IPS DF 4.7 (cell line): ENCODE measurements around the gene GPRASP2.

Source experiments
- DNase-seq: peaks from one replicate; pipeline ENCODE4 v3.0.0-alpha.2; 2013; ENCODE audit warnings: low spot score; ENCODE audit errors: extremely low read depth

The GPRASP2 gene

DNA sequence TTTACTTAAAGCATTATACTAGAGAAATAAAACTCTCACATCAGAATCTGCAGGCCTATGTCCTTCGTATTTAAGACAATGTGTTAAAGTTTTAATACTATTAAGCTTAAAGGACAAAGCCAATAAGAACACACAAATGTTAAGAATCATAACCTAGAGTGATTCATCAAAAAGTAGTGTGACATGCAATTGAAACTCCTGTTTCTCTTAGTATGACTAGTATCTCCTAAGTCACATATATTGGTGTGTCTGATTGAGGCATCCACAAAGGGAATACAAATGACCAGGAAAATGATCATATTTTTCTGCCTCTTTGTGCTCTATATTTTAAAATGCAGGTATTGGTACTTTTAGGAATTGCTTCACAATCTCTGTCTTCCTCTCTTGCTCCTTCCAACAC is 32.1 kb downstream of the GPRASP2 start:
- no peak for DNase-seq

- no peak for DNase-seq
Measured at GRCh38 chrX:102745513-102745856, 33.2 kb downstream of the GPRASP2 start.

- DNase-seq, result no peak
Measured at GRCh38 chrX:102745857-102746584, 33.8 kb downstream of the GPRASP2 start.

DNA sequence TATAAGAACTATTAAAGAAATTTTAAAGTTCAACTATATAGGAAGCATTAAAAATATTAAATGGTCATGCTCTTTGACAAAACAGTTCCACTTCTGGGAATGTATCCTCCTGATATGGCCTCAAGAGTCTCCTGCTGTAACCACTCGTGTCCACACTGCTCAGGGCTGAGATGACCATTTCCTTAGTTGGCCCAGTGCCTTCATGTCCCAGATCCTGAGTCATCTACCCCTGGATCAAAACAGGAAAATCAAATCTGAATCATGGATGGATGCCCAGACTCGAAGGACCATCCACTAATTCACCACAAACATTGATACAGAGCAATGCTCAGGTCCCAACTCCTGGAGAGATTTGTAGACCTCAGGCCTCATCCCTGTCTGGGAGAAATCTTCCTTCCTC is 53.0 kb downstream of the GPRASP2 start:
- DNase-seq, result no peak

DNA sequence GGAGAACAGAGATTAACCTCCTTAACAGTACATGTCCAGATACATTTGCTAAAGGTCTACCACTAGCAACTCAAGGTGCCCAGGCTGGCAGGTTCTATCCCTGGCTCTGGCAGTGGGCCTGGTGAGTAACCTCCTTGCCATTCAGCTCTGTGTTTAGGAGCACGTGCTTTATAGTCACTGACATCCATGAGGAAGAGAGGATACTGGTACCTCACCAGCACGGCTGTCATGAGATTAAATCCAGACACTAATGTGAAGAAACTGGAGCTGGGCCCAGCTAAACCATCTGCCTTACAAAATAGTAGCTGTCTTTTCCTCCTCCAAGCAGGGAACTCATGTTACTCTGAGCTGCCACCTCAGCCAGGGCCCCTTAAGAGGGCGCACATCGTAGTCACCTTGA is 53.6 kb downstream of the GPRASP2 start:
- no peak for DNase-seq

DNA sequence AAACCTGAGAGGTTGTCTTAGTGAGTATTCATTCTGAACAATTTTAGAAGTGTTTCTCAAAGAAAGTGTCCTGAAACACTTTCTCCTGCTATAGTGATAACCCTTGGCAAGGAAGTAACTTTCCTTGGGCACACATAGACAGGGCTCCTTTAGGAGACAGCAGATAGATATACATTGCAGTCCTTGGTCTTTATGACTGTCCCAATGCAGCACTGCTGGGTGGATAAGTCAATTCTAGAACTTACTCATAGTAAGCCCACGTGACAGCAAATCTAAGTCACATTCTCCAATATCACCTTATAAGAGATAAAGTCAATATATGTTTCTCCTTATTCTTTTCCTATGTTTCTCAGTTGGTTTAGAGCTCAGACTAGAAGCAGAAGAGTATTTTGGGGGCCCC is 55.0 kb downstream of the GPRASP2 start:
- no peak for DNase-seq
